GM20000 (cell line): ENCODE data around the gene ADGRB3.
"Not testable (repeated sequence)": the region's sequence is repeated elsewhere in the genome, so short reads cannot be mapped to it uniquely, and the experiment has no call there.

Experiments used
- DNase-seq: peaks from one replicate; pipeline ENCODE4 v3.0.0; 2012; ENCODE audit warnings: low spot score
- CTCF ChIP-seq: IDR thresholded peaks from 2 replicates; pipeline ENCODE4 v1.5.1; 2012; ENCODE audit warnings: mild to moderate bottlenecking, control low read depth; ENCODE audit errors: extremely low read depth, missing control alignments

The ADGRB3 gene

GRCh38 chr6:69265706-69266105, 630.6 kb downstream of the ADGRB3 start:
- DNase-seq: no peak

GRCh38 chr6:69276204-69276603, 641.1 kb downstream of the ADGRB3 start:
- no peak for TF ChIP-seq CTCF
- DNase-seq: no peak

More at GRCh38 chr6:69265706-69266105, 630.6 kb downstream of the ADGRB3 start:
- TF ChIP-seq CTCF: no peak

- DNase-seq: no peak
- no peak for TF ChIP-seq CTCF
Observed at GRCh38 chr6:69279805-69280204, 644.7 kb downstream of the ADGRB3 start.

GRCh38 chr6:69280858-69281257, 645.8 kb downstream of the ADGRB3 start:
- DNase-seq: no peak
- TF ChIP-seq CTCF: no peak

- DNase-seq: no peak
Observed at GRCh38 chr6:69284176-69284730, 649.2 kb downstream of the ADGRB3 start.

GRCh38 chr6:69285054-69285453, 650.0 kb downstream of the ADGRB3 start:
- DNase-seq: peak; percentile 4
- TF ChIP-seq CTCF: no peak

More at GRCh38 chr6:69284176-69284730, 649.2 kb downstream of the ADGRB3 start:
- TF ChIP-seq CTCF: no peak

- TF ChIP-seq CTCF: no peak
- no peak for DNase-seq
Observed at GRCh38 chr6:69286331-69286730, 651.2 kb downstream of the ADGRB3 start.

GRCh38 chr6:69288198-69288597, 653.1 kb downstream of the ADGRB3 start:
- not testable (repeated sequence) for DNase-seq
